Inferior parietal cortex (tissue), 1 donor: Measurements from ENCODE around the gene SIPA1L3.
"Not testable (repeated sequence)": the region's sequence is repeated elsewhere in the genome, so short reads cannot be mapped to it uniquely, and the experiment has no call there.

Source experiments
- DNase-seq: peaks from one replicate; pipeline ENCODE4 v3.0.0-alpha.2; 2016; ENCODE audit errors: extremely low spot score

Gene SIPA1L3

GRCh38 chr19:38213469-38213868 lies 306.5 kb downstream of the SIPA1L3 start:
- DNase-seq: no peak

GRCh38 chr19:38213911-38214625 lies 307.1 kb downstream of the SIPA1L3 start:
- DNase-seq: no peak

- no peak for DNase-seq
Observed at GRCh38 chr19:38216785-38217641, 310.0 kb downstream of the SIPA1L3 start.

- DNase-seq: no peak
Observed at GRCh38 chr19:38218204-38218603, 311.2 kb downstream of the SIPA1L3 start.

- DNase-seq: no peak
Observed at GRCh38 chr19:38219221-38219620, 312.2 kb downstream of the SIPA1L3 start.

GRCh38 chr19:38221421-38221820 lies 314.4 kb downstream of the SIPA1L3 start:
- no peak for DNase-seq

- no peak for DNase-seq
Observed at GRCh38 chr19:38221919-38222830, 315.2 kb downstream of the SIPA1L3 start.

GRCh38 chr19:38223119-38223523 lies 316.1 kb downstream of the SIPA1L3 start:
- no peak for DNase-seq

- no peak for DNase-seq
Observed at GRCh38 chr19:38223617-38224013, 316.6 kb downstream of the SIPA1L3 start.

GRCh38 chr19:38224014-38224862 lies 317.2 kb downstream of the SIPA1L3 start, which contains the start of gene DPF1:
TSS of gene DPF1 (minus strand) at chr19:38224222. CDS start at chr19:38224142, 80 bp downstream.
- peak; percentile 65 for DNase-seq

- not testable (repeated sequence) for DNase-seq
Observed at GRCh38 chr19:38224863-38225218, 317.8 kb downstream of the SIPA1L3 start.

GRCh38 chr19:38227287-38228004 lies 320.4 kb downstream of the SIPA1L3 start:
- DNase-seq: no peak

GRCh38 chr19:38228005-38228377 lies 321.0 kb downstream of the SIPA1L3 start:
- no peak for DNase-seq

GRCh38 chr19:38228491-38229439 lies 321.8 kb downstream of the SIPA1L3 start:
- DNase-seq: no peak

- peak; percentile 90 for DNase-seq
Observed at GRCh38 chr19:38229585-38230073, 322.6 kb downstream of the SIPA1L3 start.

GRCh38 chr19:38230506-38231133 lies 323.6 kb downstream of the SIPA1L3 start:
- not testable (repeated sequence) for DNase-seq

GRCh38 chr19:38231918-38232317 lies 324.9 kb downstream of the SIPA1L3 start:
- DNase-seq: no peak

GRCh38 chr19:38233740-38234251 lies 326.8 kb downstream of the SIPA1L3 start:
- DNase-seq: peak; percentile 89
